CD4-positive, alpha-beta T cell treated with Interleukin-6 at 100 ng/mL for 8 hours (primary cell): Measurements from ENCODE around the gene HEG1.

Source experiments
- DNase-seq: peaks from one replicate; pipeline ENCODE4 v3.0.0-alpha.2; 2020; ENCODE audit warnings: mixed read lengths, low spot score

The HEG1 gene

DNA sequence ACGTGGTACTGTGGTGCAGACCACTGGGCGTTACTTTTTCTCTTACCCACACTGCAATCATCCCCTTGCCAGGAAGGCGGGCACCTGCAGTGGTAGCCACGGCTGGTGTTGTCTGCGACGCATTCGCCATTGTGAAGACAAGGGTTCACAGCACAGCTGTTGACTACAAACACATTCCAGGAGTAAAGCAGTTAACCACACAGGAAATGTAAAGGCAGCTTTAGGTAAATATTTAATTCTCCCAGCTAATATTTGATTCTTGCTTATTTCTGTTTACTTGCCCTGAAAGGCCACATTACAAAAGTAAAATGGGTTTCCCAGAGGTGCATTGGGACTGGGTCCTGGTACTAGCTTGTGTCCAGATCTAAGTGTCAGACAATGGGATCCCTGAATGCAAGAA is 45.4 kb downstream of the HEG1 start:
- DNase-seq = no peak

- no peak for DNase-seq
Observed at GRCh38 chr3:125008766-125009165, 47.0 kb downstream of the HEG1 start.

DNA sequence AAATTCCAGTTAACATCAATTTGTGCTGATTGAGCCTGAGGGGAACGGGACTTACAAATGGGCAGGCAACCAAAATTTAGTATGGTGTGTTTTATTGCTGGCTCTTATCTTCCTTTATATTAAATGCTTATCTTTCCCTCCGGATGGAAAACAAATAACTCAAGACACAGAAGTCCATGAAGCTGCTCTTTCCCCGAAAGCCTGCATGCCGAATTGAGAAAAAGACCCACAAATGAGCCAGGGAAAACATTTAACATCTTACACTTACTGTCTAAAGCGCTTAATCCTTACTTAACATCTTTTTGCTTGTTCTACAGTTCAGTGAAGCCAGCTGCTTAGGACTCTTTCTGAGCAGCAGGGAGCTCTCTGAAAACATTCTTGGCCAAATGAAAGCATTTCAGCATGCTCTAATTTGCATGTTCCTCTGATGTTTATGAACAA is 49.5 kb downstream of the HEG1 start:
- no peak for DNase-seq

DNA sequence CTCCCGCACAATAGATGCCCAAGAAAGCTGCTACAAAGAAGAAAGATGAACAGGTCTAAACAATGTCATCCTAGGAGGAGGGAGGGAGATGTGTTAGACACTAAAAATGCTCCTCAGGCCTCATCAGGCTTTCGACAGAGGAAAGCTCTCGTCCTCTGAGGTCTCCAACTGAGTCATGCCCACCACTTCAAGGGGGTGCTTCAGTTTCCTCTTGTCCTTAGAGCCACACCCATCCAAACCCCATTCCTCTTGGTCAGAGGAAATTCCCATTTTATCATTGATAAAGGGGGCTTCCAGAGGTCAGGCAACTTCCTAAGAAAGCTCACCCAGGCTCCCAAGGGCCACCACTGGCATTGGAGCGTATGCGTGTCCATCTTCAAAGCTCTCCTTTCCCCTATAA is 50.1 kb downstream of the HEG1 start:
- no peak for DNase-seq

GRCh38 chr3:125005222-125005621 is 50.6 kb downstream of the HEG1 start:
- DNase-seq = no peak

- no peak for DNase-seq
Observed at GRCh38 chr3:125003859-125004595, 51.8 kb downstream of the HEG1 start.

DNA sequence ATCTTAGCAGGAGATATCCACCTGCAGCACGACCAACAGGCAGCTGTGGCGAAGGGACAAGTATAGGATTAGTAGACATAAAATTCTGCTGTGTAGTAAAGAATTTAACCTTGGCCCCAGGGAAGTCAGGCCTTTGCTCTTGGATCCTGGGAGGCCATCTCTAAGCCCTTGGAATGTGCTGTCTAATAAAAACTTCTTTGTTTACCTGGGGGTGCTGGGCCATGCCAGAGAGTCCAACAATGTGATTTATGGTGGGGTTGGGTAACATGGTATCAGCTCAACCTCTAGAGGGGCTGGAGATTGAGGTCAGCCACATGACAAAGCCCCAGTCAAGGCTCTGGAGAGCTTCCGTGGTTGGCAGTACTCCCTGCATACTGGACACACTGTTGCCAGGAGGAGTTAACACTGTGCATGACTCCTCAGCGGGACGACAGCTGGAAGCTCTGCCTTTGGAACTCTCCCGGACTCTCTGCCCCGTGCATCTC is 52.4 kb downstream of the HEG1 start:
- DNase-seq = no peak

DNA sequence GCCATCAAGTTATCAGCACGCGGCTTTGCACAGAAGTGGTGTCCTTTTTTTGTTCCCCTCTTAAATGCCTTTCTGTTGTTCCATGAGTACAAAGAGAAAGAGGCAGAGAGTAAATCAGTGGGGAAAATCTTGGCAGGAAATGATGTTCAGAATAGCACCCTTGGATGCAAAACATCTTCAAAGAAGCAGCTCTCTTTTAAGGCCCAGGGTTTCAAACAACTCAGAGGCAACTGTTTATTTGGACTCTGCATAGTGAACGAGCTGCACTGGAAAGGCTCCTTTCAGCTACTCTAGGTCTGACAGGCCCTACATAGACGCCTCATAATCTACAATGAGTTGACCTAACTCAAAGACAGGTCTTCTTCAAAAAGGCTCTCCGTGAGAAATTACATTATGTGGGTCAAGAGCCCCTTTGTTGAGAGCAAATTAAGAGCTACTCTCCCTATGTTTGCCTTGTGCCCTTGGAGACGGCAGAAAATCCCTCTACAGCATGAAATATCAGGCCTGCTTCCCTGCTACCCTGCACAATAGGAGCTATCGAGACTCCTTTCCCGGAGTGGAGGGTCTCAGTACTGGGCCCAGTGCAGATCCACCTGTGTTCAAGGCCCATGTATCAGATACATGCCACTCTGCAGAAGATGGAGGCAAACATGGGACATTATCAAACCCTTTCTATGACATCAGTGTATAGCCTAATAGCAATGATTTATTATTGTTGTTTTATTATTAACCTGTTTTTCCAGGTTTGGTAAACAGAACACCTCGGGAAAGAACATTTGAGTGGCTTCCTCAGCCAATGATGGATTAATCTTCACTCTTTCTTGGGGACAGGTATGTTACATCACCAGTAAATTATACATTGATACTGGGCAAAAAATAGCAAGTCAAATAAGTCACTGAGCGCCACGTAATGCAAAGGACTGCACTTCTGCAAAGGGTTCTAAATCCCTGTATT is 53.1 kb downstream of the HEG1 start:
- peak; percentile 24 for DNase-seq

GRCh38 chr3:125001557-125002413 is 54.0 kb downstream of the HEG1 start:
- peak; percentile 21 for DNase-seq

GRCh38 chr3:125000661-125001060 is 55.1 kb downstream of the HEG1 start:
- DNase-seq = no peak

GRCh38 chr3:124999897-125000435 is 55.8 kb downstream of the HEG1 start:
- no peak for DNase-seq

DNA sequence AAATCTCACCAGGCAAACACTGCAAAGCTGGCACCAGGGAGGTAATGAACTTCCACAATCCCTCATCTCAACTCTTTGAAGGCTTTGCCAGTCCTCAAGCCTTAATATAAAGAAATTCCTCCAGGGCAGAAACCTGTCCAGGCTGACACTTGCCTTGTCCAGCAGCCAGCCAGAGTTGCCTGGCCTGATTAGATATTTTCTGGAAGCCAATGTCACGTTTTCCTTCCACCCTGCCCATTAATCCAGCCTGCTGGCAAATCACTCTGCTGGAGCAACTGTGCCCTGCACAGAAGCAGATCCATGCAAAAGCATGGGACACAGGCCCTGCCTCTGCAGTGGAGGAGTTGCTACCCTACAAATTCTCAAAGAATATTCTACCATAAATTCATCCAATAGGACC is 56.5 kb downstream of the HEG1 start:
- DNase-seq = no peak

GRCh38 chr3:124998247-124998630 is 57.6 kb downstream of the HEG1 start:
- no peak for DNase-seq

- no peak for DNase-seq
Observed at GRCh38 chr3:124997303-124998246, 58.2 kb downstream of the HEG1 start.

DNA sequence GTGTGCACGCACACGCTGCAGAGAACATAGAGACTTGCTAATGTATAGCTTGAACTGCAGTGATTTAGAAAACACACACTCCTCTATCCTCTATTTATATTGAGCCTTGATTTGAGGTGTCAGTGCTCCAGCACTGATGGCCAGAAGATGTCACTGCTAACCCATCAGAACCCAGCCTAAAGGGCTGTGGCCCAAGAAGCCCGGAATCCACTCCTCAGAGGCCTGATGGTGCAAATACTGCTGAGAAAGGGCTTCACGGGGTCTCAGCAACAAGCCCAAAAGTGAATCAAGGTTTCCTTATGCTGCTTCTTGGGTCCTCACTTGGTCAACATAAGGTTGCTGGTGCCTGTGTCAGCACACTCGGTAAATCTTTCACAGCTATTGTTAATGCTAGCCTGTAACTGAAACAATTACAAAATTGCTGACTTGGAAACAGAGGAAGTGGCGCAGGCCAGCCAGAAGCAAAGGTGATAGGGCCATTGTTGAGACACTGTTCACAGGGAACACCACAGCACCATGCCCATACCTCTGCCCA is 60.3 kb downstream of the HEG1 start:
- peak; percentile 39 for DNase-seq

DNA sequence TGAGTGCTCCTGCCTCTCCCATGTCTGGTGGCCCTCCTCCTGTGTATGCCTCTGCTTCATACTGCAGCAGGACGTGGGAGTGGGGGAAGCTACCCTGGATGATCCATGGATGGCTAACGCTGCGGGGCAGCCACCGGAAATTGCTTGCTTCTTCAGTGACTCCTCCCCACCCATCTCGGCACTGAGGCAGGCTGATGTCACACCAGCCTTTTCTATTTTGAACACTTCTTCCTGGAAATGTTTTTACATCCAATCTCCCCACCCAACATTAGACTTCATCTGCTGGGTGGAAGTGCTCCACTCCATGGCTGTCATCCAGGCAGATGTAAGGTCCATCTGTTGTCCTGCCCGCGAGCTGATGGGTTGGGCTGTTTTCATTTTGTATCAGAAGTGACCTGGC is 62.3 kb downstream of the HEG1 start:
- DNase-seq = no peak

GRCh38 chr3:124992041-124992440 is 63.8 kb downstream of the HEG1 start:
- no peak for DNase-seq

GRCh38 chr3:124986192-124987143 is 69.3 kb downstream of the HEG1 start:
- DNase-seq = no peak

- no peak for DNase-seq
Observed at GRCh38 chr3:124985349-124985748, 70.4 kb downstream of the HEG1 start.
